ENCODE results near the gene ZFYVE28.
A peak's percentile ranks its signal among the peaks of the same experiment; 100 is the strongest.

ZFYVE28 gene

GRCh38 chr4:2304877-2305561, 113.4 kb downstream of the ZFYVE28 start:
- Mint-ChIP-seq H3K36me3 (ENCODE audit: insufficient read depth) (peaks cover under 1% of the 10 kb centered on the region), H3K27ac (peak overlapping the region in 1 of 2 donors; percentile 59), H3K4me1 (ENCODE audit: low read depth in 2 of 2) (peaks cover 1 to 11% of the 10 kb centered on the region in 2 donors), H3K27me3 (no peaks in the 10 kb centered on the region), H3K4me3 (no peak overlapping the region), H3K9me3 (no peaks in the 10 kb centered on the region)
- DNase-seq (no peak), ATAC-seq (replicated peaks) (no peak)

DNA sequence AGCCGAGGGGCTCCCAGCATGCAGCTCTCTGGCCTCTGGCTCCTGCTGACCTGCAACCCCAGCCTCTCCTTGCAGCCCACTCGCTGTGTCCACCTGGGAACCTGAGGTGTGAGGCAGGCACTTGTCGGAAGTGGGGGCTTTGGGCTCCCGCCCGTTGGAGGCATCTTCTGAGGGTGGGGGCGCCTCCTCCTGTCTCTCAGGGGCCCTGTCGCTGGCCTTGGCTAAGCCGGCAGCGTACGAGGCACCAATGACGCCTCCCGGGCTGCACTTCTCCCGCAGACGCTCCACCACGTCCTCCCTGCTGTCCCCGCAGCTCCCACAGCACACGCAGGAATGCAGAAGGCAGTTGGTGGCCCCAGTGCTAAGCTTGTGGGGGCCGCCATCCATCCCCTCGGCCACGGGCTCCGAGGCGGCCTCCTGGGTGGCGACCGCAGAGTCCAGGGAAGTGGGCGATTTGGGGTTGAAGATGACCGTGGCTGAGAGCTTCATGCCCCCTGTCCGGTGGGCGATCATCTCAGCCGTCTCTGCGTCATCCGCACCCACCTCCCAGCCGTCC, 114.0 kb downstream of the ZFYVE28 start:
- ATAC-seq (replicated peaks) (no peak), DNase-seq (no peak)
- Mint-ChIP-seq H3K4me3 (no peak overlapping the region), H3K27ac (no peak overlapping the region), H3K27me3 (no peaks in the 10 kb centered on the region), H3K4me1 (ENCODE audit: low read depth in 2 of 2) (peaks cover 1 to 11% of the 10 kb centered on the region in 2 donors), H3K36me3 (ENCODE audit: insufficient read depth) (no peaks in the 10 kb centered on the region), H3K9me3 (no peaks in the 10 kb centered on the region)

DNA sequence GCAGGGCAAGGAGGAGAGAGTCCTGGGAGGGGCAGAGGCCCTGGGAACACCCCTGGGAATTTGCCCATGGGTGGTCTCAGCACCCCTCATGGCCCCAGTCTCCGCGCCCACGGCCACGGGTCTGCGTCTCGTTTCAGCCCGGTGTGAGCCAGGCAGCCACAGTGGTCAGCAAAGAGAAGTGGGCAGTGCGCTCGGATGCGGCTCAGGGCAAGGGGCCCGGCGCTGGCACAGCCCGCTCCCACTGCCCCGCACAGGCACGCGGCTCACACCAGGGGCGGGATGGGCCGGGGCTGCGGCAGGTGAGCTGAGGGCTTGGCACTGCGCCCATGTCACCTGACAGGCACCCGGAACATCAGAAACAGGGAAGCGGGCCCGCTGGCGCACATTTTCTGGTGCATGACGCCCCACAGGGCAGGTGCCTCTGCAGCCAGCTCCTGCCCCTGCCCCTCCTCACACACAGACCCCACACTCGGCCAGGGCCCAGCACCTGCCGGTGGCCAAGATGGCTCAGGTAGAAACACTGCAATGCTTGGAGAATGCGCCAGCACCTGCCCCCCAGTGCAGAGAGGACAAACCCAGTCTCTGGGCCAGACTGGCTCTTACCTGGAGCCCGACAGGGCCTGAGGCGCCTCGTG, 114.6 kb downstream of the ZFYVE28 start:
- DNase-seq: no peak
- Mint-ChIP-seq H3K9me3 (no peaks in the 10 kb centered on the region), H3K4me3 (no peak overlapping the region), H3K27me3 (no peaks in the 10 kb centered on the region), H3K27ac (peak overlapping the region in 1 of 2 donors; percentile 72), H3K36me3 (ENCODE audit: insufficient read depth) (no peaks in the 10 kb centered on the region), H3K4me1 (ENCODE audit: low read depth in 2 of 2) (peaks cover 2 to 9% of the 10 kb centered on the region in 2 donors)
- ATAC-seq (replicated peaks): no peak

DNA sequence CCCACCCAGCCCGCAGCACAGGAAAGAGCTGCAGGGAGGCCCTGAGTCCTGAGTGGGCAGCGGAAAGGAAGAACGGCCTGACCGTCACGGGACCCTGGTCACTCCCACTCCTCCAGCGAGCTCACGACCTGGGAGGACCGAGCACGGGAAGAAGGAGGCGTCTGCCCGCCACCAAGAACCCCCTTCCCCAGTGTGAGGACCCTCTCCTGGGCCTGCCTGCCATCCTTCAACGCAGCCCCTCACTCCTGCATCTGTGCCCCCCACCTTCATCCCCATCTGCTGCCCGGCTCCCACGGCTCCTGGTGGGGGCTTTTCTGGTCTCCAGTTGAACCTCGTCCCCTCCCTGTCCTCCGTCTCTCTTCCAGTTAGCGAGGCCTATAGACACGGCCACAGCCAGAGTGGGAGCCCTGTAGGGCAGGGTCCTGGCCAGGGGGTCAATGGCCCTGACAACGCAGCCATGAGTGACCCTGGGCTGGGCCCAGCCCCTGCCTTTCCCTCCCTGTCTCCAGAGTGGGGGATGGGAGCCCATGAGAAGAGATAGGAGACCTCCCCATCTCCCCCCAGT, 115.2 kb downstream of the ZFYVE28 start:
- Mint-ChIP-seq H3K27ac (peak overlapping the region in 1 of 2 donors; percentile 72), H3K4me1 (ENCODE audit: low read depth in 2 of 2) (peaks cover 2 to 9% of the 10 kb centered on the region in 2 donors), H3K4me3 (no peak overlapping the region), H3K36me3 (ENCODE audit: insufficient read depth) (no peaks in the 10 kb centered on the region), H3K9me3 (no peaks in the 10 kb centered on the region), H3K27me3 (no peaks in the 10 kb centered on the region)
- ATAC-seq (replicated peaks): no peak
- no peak for DNase-seq

DNA sequence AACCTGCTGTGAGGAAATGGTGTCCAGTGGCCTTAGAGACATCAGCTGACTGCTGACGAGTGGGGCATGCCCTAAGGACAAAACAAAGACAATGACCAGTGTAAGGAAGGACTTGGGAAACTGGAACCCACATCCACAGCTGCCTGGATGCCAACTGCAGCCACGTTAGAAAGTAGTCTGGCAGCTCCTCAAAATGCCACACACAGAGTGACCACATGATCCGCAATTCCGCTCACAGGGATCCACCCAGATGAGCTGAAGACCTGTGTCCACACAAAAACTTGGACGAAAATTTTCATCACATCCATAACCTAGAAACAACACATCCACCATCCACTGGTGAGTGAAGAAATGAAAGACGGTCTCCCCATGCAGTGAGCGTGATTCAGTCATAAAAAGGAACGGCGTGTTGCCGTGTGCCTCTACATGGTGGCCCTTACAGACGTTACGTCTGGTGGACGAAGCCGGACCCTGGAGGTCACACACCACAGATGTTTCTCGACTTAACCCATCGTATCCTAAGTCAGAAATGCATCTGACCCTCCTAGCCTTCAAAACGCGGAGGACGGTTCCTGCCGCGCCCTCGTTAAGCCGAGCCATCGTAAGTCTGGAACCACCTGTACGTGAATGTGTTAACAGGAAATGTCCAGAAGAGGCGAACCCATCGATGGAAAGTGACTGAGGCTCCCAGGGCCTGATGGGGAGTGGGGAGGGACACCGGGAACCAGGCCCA, 115.9 kb downstream of the ZFYVE28 start:
- DNase-seq (no peak), ATAC-seq (replicated peaks) (no peak)
- Mint-ChIP-seq H3K4me1 (ENCODE audit: low read depth in 2 of 2) (peaks cover 7 to 13% of the 10 kb centered on the region in 2 donors), H3K36me3 (ENCODE audit: insufficient read depth) (no peaks in the 10 kb centered on the region), H3K27me3 (no peaks in the 10 kb centered on the region), H3K9me3 (no peaks in the 10 kb centered on the region), H3K27ac (peak overlapping the region; percentile 76), H3K4me3 (no peak overlapping the region)

DNA sequence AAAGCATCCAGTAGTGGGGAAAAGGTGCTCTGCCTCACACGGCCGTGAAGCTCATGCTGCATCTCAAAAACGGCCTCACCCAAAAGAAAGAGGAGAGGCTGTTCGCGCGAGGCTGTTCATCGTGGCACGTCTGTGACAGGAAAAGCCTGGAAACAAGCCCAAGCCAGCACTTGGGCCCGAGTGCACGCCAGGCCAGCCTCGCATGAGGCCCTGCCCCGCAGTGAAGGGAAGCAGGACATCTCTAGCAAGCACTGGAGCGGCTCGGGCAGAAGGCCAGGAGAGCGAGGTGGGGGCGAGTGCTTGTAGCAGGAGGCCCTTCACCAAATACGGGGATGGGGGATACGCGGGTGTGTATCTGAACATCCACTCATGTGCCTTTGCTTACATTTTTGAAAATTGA, 116.6 kb downstream of the ZFYVE28 start:
- H3K9me3 Mint-ChIP-seq: no peaks in the 10 kb centered on the region
- ATAC-seq (replicated peaks) (no peak), DNase-seq (no peak)
- H3K27ac Mint-ChIP-seq: peak overlapping the region; percentile 76
- no peak overlapping the region for H3K4me3 Mint-ChIP-seq
- H3K27me3 Mint-ChIP-seq: no peaks in the 10 kb centered on the region
- peaks cover 9 to 13% of the 10 kb centered on the region in 2 donors for H3K4me1 Mint-ChIP-seq (ENCODE audit: low read depth in 2 of 2)
- no peaks in the 10 kb centered on the region for H3K36me3 Mint-ChIP-seq (ENCODE audit: insufficient read depth)

DNA sequence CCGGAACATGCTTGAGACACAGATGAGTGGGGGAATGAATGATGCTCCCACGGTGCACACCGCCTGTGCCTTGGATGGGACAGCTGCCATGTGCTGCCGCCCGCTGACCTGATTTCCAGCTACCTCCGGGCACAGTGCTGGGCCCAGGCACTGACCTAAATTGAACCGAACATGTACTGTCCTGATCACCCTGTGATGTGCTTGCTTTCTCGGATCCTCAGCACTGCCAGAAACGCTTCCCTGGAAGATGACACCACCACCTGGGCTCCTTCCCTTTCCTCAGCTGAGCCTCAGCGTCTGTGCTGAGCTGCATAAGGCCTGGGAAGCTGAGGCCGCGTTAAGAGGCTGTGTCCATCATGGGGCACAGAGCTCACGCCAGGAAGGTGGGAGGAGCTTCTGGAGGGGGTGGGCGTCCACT, 117.2 kb downstream of the ZFYVE28 start:
- Mint-ChIP-seq H3K27ac (peak overlapping the region; percentile 76 to 96), H3K36me3 (ENCODE audit: insufficient read depth) (no peaks in the 10 kb centered on the region)
- DNase-seq: no peak

DNA sequence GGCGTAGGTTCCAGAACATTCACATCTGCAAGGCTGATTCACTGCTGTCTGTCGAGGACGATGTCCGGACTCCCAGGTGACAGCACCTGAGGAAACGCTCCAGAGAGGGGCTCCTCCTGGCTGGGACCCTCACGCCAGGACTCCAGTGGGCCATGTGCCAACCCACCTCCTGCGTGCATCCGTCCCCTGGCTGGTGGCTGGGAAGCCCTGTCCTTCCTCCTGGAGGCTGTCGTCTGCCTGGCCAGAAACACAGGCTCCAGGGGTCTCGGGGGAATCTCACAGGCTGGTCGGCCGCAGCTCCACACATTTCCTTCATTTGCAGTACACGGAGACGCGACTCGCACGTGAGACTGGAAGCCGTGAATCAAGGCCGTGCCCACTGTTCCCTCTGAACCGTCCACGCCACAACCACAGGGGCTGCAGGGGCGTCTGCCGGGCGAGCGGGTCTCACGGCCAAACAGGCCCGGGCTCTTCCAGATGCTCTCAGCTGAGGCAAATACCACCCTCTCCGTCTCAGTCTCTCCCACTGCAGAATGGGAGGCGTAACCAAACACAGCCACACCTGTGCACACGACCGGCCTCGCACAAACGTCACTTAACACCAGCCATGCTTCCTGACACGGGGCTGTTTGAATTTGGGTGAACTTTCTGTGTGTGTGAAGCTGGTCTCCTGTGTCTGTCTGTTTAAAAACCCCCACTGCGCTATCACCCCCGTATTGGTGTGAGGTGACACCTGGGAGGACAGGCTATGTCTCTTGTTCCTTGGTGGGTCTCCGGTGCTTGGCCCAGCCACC, 117.8 kb downstream of the ZFYVE28 start:
- H3K27ac Mint-ChIP-seq: peak overlapping the region; percentile 76 to 96
- no peak for DNase-seq
- H3K4me1 Mint-ChIP-seq (ENCODE audit: low read depth in 2 of 2): peaks cover 11 to 13% of the 10 kb centered on the region in 2 donors
- H3K9me3 Mint-ChIP-seq: no peaks in the 10 kb centered on the region
- ATAC-seq (replicated peaks): no peak
- no peaks in the 10 kb centered on the region for H3K36me3 Mint-ChIP-seq (ENCODE audit: insufficient read depth)
- H3K4me3 Mint-ChIP-seq: no peak overlapping the region
- no peaks in the 10 kb centered on the region for H3K27me3 Mint-ChIP-seq

More for the DNA sequence above, 117.2 kb downstream of the ZFYVE28 start:
- ATAC-seq (replicated peaks): no peak
- H3K4me1 Mint-ChIP-seq (ENCODE audit: low read depth in 2 of 2): peaks cover 9 to 13% of the 10 kb centered on the region in 2 donors
- H3K27me3 Mint-ChIP-seq: no peaks in the 10 kb centered on the region
- no peaks in the 10 kb centered on the region for H3K9me3 Mint-ChIP-seq
- no peak overlapping the region for H3K4me3 Mint-ChIP-seq

- no peaks in the 10 kb centered on the region for H3K27me3 Mint-ChIP-seq
- DNase-seq: no peak
Observed at GRCh38 chr4:2299794-2300193, 118.7 kb downstream of the ZFYVE28 start.

GRCh38 chr4:2298532-2298991, 119.9 kb downstream of the ZFYVE28 start:
- ATAC-seq (replicated peaks) (no peak), DNase-seq (no peak)
- no peaks in the 10 kb centered on the region for H3K9me3 Mint-ChIP-seq
- H3K4me1 Mint-ChIP-seq (ENCODE audit: low read depth in 2 of 2): peaks cover 13 to 16% of the 10 kb centered on the region in 2 donors
- no peak overlapping the region for H3K4me3 Mint-ChIP-seq
- peaks cover 3% of the 10 kb centered on the region for H3K36me3 Mint-ChIP-seq (ENCODE audit: insufficient read depth)
- peak overlapping the region; percentile 90 to 96 for H3K27ac Mint-ChIP-seq
- no peaks in the 10 kb centered on the region for H3K27me3 Mint-ChIP-seq

More at GRCh38 chr4:2299794-2300193, 118.7 kb downstream of the ZFYVE28 start:
- Mint-ChIP-seq H3K4me1 (ENCODE audit: low read depth in 2 of 2) (peaks cover 13 to 16% of the 10 kb centered on the region in 2 donors), H3K4me3 (no peak overlapping the region), H3K9me3 (no peaks in the 10 kb centered on the region), H3K36me3 (ENCODE audit: insufficient read depth) (peaks cover under 1% of the 10 kb centered on the region), H3K27ac (peak overlapping the region; percentile 90 to 96)
- no peak for ATAC-seq (replicated peaks)

GRCh38 chr4:2297606-2298531, 120.6 kb downstream of the ZFYVE28 start:
- no peak for ATAC-seq (replicated peaks)
- no peak overlapping the region for H3K4me3 Mint-ChIP-seq
- peaks cover 13 to 16% of the 10 kb centered on the region in 2 donors for H3K4me1 Mint-ChIP-seq (ENCODE audit: low read depth in 2 of 2)

More at GRCh38 chr4:2297606-2298531, 120.6 kb downstream of the ZFYVE28 start:
- Mint-ChIP-seq H3K27me3 (no peaks in the 10 kb centered on the region), H3K9me3 (no peaks in the 10 kb centered on the region), H3K36me3 (ENCODE audit: insufficient read depth) (peaks cover 4% of the 10 kb centered on the region), H3K27ac (peak overlapping the region; percentile 90 to 96)
- no peak for DNase-seq
